Cardiac fibroblast (primary cell): ENCODE measurements around the gene TMEM184B.

ENCODE experiments used
- DNase-seq, 2 donors: peaks; one replicate each; pipeline versions ENCODE4 v3.0.0 to v3.0.0-alpha.2; 2010; ENCODE audit warnings: low read depth in 2 of 2
- H3K4me3 ChIP-seq, 2 donors: replicated peaks in 1 of 2; 1 replicate in 1 of 2; 2 replicates in 1 of 2; pipeline ENCODE4 v1.5.1; 2011; ENCODE audit warnings: low read depth in 2 of 2, low read length in 2 of 2, mild to moderate bottlenecking in 2 of 2, moderate library complexity in 1 of 2
- TF ChIP-seq, protein P1 (sequence below): IDR thresholded peaks from one replicate; pipeline ENCODE4 v1.5.1; 2011; ENCODE audit warnings: low read depth, mild to moderate bottlenecking, low read length, inconsistent platforms

Gene TMEM184B

DNA sequence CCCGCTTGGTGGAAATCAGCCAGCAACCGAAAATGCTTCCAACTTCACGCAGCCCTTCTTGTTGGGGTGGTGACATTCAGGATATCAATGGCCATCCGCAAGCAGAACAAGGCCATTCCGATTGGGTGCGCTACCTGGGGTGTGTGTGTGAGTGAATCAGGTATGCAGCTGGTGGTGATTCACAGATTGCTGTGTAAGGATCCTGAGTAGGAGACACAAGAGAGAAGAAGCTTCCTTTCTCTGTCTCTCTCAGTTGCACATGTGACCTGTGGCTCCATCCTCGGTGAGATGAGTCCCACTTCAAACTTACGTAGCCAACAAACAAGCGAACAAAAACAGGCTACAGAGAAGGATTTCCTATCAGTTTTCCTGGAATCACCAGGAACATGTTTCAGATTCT, 9.6 kb upstream of the TMEM184B start:
- TF ChIP-seq, protein P1, sequence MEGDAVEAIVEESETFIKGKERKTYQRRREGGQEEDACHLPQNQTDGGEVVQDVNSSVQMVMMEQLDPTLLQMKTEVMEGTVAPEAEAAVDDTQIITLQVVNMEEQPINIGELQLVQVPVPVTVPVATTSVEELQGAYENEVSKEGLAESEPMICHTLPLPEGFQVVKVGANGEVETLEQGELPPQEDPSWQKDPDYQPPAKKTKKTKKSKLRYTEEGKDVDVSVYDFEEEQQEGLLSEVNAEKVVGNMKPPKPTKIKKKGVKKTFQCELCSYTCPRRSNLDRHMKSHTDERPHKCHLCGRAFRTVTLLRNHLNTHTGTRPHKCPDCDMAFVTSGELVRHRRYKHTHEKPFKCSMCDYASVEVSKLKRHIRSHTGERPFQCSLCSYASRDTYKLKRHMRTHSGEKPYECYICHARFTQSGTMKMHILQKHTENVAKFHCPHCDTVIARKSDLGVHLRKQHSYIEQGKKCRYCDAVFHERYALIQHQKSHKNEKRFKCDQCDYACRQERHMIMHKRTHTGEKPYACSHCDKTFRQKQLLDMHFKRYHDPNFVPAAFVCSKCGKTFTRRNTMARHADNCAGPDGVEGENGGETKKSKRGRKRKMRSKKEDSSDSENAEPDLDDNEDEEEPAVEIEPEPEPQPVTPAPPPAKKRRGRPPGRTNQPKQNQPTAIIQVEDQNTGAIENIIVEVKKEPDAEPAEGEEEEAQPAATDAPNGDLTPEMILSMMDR, result no peak
- peak in 1 of 2 donors; percentile 52 for DNase-seq
- H3K4me3 ChIP-seq, result no peak overlapping the region

DNA sequence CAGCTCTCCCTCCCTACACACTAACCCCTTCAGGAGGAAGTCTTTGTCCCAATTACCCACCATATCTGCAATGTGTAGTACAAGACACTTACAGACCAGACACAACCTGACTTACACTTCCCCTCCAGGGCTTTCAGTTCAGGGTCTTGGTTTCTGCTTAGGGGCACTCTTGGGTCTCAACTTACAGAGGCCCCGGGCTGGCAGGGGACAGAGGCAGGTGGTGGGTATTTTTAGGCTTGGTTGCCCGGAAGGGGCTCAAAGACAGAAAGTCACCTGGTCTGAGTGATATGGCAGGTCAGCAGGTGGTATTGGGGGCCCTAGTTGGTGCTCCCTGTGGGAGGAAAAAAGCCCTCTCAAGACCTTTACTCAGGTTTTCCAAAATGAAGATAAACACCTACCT, 3.4 kb upstream of the TMEM184B start:
- no peak overlapping the region for H3K4me3 ChIP-seq
- no peak for DNase-seq
- TF ChIP-seq, protein P1, result no peak

DNA sequence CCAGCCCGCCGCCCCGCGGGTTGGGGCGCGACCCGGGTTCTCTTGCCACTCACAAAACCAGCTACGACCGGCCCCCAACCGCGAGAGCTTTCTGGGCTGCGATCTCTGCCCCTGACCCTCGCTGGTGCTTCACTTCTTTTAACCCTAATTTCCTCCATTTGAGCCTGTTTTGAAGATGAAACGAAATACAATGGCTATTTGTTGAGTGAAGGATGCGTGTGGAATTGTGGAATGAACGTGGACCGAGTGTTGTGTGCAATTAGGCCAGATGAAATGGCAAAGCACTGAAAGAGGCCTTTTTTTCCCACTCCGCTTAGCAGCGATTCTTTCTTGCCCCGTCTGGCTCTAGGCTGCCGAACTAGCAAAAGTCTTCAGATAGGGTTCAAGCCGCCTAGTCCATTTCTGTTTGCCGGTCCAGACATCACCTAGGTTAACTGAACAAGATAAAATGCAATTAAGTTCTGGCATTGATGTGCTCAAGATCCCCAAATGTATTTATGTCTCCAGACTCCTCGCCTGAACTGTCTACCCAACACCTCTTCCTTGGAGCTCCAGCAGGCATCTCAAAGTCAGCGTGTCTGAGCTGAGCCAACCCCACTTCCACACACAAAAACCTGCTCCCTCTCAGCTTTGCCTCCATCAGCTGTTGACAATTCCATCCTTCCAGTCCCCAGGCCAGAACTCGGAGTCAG, 471 bp upstream of the TMEM184B start:
- peak; percentile 27 to 43 for DNase-seq
- TF ChIP-seq, protein P1, result no peak
- H3K4me3 ChIP-seq, result peak overlapping the region; percentile 51 to 54

DNA sequence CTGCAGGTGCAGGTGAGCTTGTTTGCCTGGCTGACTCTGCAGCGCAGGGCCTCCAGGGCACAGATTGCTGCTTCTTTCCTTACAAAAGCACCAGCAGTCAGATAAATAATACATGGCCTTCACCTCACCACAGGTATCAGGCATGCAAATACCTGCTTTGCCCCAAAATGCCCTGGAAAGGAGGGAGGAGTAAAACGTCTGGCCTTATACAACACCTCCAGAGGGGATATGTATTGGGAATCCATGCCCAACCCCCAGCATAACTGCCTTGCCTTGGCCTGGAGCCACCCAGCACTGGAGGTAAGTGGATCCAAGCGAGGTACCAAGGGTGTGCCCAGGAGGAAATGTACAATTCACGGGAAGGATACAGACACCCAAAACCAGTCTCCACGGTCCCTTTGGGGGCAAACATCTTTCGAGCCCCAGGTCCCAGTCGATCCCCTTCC, 860 bp downstream of the TMEM184B start:
- TF ChIP-seq, protein P1, result no peak
- peak in 1 of 2 donors; percentile 20 for DNase-seq
- H3K4me3 ChIP-seq, result peak overlapping the region; percentile 95 to 96

DNA sequence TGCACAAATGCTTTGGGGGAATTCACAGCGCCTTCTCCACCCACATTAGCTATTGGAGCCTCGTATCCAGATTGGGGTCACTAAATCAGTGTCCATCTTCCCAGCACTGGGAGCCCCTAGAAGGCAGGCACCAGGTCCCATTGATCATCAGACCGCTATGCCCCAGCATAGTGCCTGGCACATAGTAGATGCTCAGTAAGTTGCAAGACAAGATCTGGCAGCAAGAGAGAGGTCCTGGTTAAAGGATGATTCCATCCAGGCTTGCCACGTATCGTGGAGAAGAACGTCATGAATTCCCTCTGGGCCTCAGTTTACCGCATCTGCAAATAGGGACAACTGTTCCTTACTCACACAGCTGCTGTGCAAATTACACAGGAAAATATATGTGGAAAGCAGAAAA, 1.7 kb downstream of the TMEM184B start:
- DNase-seq, result no peak
- TF ChIP-seq, protein P1, result no peak
- peak overlapping the region in 1 of 2 donors; percentile 96 for H3K4me3 ChIP-seq

DNA sequence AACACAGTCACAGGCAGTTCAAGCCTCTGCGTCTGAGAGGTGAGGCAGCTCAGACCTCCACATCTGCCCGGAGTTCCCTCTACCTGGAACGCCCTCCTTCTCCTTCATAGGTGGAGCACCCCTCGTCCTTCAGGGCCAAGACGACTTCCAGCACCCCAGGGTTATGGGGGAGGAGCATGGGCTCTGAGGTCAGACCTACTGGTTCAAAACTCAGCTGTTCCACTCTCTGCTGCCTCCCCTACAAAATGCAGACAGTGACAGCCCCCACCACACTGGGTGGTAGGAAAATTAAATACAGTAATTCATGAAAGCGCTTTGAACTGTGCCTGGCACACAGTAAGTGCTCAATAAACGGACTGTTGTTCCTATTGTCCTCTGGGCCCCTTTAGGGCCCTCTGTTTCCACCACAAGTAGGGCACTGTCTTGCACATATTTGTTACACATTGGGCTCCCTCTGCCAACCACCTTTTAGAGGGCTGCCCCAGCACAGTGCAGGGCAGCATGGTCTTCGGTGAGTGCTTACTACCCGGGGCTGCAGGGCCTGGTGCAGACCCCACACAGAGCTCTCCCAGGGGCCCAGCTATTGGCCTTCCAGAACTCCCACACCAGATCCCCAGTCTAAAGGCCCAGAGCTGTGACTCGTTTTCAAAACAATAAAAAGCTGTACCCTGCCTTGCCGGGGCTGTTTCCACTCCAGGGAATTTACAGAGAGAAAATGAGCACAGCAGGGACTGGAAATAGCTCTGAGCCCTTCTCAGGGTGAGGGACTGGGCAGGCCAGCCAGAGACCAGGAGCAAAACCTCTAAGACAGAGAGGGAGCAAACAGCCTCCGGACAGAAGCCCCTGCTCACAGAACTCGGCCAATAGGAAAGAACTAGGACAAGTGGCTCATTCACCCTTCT, 2.5 kb downstream of the TMEM184B start:
- peak; percentile 20 to 46 for DNase-seq
- TF ChIP-seq, protein P1, result no peak
- H3K4me3 ChIP-seq, result peak overlapping the region in 1 of 2 donors; percentile 96
